ENCODE data around the gene TNPO2.

- TF ChIP-seq, protein P1, sequence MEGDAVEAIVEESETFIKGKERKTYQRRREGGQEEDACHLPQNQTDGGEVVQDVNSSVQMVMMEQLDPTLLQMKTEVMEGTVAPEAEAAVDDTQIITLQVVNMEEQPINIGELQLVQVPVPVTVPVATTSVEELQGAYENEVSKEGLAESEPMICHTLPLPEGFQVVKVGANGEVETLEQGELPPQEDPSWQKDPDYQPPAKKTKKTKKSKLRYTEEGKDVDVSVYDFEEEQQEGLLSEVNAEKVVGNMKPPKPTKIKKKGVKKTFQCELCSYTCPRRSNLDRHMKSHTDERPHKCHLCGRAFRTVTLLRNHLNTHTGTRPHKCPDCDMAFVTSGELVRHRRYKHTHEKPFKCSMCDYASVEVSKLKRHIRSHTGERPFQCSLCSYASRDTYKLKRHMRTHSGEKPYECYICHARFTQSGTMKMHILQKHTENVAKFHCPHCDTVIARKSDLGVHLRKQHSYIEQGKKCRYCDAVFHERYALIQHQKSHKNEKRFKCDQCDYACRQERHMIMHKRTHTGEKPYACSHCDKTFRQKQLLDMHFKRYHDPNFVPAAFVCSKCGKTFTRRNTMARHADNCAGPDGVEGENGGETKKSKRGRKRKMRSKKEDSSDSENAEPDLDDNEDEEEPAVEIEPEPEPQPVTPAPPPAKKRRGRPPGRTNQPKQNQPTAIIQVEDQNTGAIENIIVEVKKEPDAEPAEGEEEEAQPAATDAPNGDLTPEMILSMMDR (IDR thresholded peaks at IDR 0.05), result no peak
- TF ChIP-seq ZNF416 (CRISPR knock-in tag; IDR thresholded peaks at IDR 0.05) (no peak), ZBTB21 (CRISPR knock-in tag; IDR thresholded peaks at IDR 0.05; ENCODE audit: borderline replicate concordance) (no peak), ZNF317 (CRISPR knock-in tag; IDR thresholded peaks at IDR 0.05; ENCODE audit: borderline replicate concordance, low read depth) (no peak)
Observed at GRCh38 chr19:12708641-12709040, 15.1 kb downstream of the TNPO2 start.

Measured in WTC11 (cell line).